NCI-H345 treated with DMSO at 0.1 percent for 48 hours (cell line): Measurements from ENCODE around the gene HIPK2.
A peak's percentile ranks its signal among the peaks of the same experiment; 100 is the strongest.

ENCODE experiments used
- DNase-seq: peaks from one replicate; lab custom pipeline; 2025; ENCODE audit not compliant: unreplicated experiment; lab: John Stamatoyannopoulos, UW

Gene HIPK2

GRCh38 chr7:139600306-139600705 lies 177.5 kb downstream of the HIPK2 start:
- no peak for DNase-seq

GRCh38 chr7:139598642-139599041 lies 179.2 kb downstream of the HIPK2 start:
- peak; percentile 17 for DNase-seq

- no peak for DNase-seq
Measured at GRCh38 chr7:139597028-139597427, 180.8 kb downstream of the HIPK2 start.

GRCh38 chr7:139596626-139597025 lies 181.2 kb downstream of the HIPK2 start:
- DNase-seq = no peak

GRCh38 chr7:139595806-139596205 lies 182.0 kb downstream of the HIPK2 start:
- no peak for DNase-seq

GRCh38 chr7:139594911-139595476 lies 182.8 kb downstream of the HIPK2 start:
- no peak for DNase-seq

GRCh38 chr7:139594090-139594489 lies 183.7 kb downstream of the HIPK2 start:
- DNase-seq = no peak

GRCh38 chr7:139592801-139593461 lies 184.9 kb downstream of the HIPK2 start:
- DNase-seq = no peak

GRCh38 chr7:139591550-139592195 lies 186.1 kb downstream of the HIPK2 start:
- DNase-seq = no peak

- DNase-seq = no peak
Measured at GRCh38 chr7:139589474-139589873, 188.3 kb downstream of the HIPK2 start.

GRCh38 chr7:139588632-139589031 lies 189.2 kb downstream of the HIPK2 start:
- no peak for DNase-seq

GRCh38 chr7:139587535-139587934 lies 190.3 kb downstream of the HIPK2 start:
- DNase-seq = no peak

GRCh38 chr7:139586286-139586685 lies 191.5 kb downstream of the HIPK2 start:
- DNase-seq = no peak

GRCh38 chr7:139585042-139585441 lies 192.8 kb downstream of the HIPK2 start:
- no peak for DNase-seq

GRCh38 chr7:139583826-139584553 lies 193.8 kb downstream of the HIPK2 start:
- no peak for DNase-seq

- DNase-seq = no peak
Measured at GRCh38 chr7:139582671-139583155, 195.1 kb downstream of the HIPK2 start.

- DNase-seq = no peak
Measured at GRCh38 chr7:139582130-139582650, 195.6 kb downstream of the HIPK2 start.

GRCh38 chr7:139580435-139580834 lies 197.4 kb downstream of the HIPK2 start:
- DNase-seq = no peak

- DNase-seq = no peak
Measured at GRCh38 chr7:139576179-139576973, 201.4 kb downstream of the HIPK2 start.

- DNase-seq = no peak
Measured at GRCh38 chr7:139575338-139575680, 202.5 kb downstream of the HIPK2 start.
